22Rv1 (cell line): ENCODE results near the gene SASH3.

Experiments
- ZFX ChIP-seq: fragments of 450-650 bp; IDR thresholded peaks from 2 replicates; pipeline ENCODE4 v1.6.1; 2017; ENCODE audit warnings: antibody characterized with exemption, borderline replicate concordance
- TF ChIP-seq, protein P1 (sequence below): fragments of 450-650 bp; IDR thresholded peaks from 2 replicates; pipeline ENCODE4 v1.5.1; 2017; ENCODE audit warnings: mild to moderate bottlenecking

DNA sequence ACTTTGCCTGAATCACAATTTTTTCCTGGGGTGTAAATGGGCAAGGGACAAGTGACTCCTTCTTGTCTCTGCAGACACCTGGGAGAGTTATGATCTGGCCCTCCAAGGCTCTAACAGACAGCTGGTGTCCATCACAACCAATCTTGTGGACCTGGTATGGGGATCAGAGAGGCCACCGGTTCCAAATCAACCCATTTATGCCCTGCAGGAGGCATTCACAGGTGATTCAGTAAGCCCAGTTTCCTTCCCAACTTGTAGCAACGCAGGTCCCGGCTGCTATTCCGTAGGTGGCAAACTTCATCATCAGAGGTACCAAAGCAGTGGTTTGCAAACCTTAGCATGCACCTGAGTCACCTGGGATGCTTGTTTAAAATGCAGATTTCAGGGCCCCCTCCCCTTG lies 32.2 kb upstream of the SASH3 start:
- TF ChIP-seq, protein P1, sequence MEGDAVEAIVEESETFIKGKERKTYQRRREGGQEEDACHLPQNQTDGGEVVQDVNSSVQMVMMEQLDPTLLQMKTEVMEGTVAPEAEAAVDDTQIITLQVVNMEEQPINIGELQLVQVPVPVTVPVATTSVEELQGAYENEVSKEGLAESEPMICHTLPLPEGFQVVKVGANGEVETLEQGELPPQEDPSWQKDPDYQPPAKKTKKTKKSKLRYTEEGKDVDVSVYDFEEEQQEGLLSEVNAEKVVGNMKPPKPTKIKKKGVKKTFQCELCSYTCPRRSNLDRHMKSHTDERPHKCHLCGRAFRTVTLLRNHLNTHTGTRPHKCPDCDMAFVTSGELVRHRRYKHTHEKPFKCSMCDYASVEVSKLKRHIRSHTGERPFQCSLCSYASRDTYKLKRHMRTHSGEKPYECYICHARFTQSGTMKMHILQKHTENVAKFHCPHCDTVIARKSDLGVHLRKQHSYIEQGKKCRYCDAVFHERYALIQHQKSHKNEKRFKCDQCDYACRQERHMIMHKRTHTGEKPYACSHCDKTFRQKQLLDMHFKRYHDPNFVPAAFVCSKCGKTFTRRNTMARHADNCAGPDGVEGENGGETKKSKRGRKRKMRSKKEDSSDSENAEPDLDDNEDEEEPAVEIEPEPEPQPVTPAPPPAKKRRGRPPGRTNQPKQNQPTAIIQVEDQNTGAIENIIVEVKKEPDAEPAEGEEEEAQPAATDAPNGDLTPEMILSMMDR, result no peak
- TF ChIP-seq ZFX, result no peak
